ENCODE results near the gene VANGL2.
A peak's percentile ranks its signal among the peaks of the same experiment; 100 is the strongest.

The VANGL2 gene

GRCh38 chr1:160400223-160400645, at the start of gene VANGL2:
TSS of gene VANGL2 (plus strand) at chr1:160400564. CDS start at chr1:160415838, 15,274 bp downstream.
- no peak for FAIRE-seq

DNA sequence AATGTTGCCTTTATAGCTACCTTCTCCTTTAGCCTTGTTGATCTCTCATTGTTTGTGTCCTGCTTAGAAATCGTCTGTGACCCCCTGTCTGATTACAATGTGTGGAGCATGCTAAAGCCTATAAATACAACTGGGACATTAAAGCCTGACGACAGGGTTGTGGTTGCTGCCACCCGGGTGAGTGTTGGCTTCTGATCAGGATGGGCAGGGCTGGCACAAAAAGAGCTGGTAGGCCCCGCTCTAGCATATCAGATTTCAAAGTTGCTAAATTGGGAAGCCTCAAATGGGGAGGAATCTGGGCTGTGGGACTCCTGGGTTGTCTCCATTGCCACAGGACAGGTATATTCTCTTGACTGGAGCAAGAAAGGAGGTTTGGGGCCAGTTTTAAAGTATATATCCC, 48.7 kb upstream of the VANGL2 start:
- FAIRE-seq: no peak

DNA sequence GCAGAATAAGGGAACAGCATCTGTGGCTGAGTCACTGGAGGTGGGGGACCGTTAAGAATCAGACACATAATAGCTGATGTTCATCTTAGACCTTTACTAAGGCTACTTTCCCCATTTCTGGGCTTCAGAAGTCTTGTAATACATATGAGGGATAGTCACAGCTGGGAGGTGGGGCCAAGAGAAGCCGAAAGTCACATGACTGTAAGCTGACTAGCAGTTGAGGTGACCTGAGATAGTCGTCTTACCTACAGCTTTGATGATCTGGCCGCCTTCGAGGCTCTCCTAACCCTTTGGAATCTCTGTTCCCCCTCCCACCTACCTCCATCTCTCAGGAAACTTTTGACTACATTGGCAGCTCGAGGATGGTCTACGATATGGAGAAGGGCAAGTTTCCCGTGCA, 47.8 kb upstream of the VANGL2 start:
- FAIRE-seq: no peak

DNA sequence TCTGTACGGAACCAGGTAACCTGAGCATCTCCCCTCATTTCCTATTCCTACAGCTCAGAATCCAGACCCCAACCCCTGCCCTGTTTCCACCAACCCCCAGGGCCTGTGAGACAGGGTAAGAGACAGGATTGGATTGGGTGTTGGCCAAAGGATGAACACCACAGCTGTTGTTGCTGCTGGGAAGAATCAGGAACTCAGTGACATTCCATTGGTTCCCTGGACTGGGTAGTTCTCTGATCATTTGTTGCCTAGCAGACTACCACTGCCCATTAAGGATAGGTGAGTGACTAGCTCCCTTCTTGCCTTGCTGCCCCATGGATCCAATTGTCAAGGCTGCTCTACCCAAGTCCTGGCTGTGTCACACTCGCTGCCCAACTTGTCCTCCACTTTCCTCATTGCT, 47.1 kb upstream of the VANGL2 start:
- no peak for FAIRE-seq

GRCh38 chr1:160354388-160354985, 45.9 kb upstream of the VANGL2 start:
- peak; percentile 33 for FAIRE-seq

GRCh38 chr1:160357286-160358002, 42.9 kb upstream of the VANGL2 start:
- FAIRE-seq: no peak

GRCh38 chr1:160358073-160358472, 42.3 kb upstream of the VANGL2 start:
- FAIRE-seq: no peak

DNA sequence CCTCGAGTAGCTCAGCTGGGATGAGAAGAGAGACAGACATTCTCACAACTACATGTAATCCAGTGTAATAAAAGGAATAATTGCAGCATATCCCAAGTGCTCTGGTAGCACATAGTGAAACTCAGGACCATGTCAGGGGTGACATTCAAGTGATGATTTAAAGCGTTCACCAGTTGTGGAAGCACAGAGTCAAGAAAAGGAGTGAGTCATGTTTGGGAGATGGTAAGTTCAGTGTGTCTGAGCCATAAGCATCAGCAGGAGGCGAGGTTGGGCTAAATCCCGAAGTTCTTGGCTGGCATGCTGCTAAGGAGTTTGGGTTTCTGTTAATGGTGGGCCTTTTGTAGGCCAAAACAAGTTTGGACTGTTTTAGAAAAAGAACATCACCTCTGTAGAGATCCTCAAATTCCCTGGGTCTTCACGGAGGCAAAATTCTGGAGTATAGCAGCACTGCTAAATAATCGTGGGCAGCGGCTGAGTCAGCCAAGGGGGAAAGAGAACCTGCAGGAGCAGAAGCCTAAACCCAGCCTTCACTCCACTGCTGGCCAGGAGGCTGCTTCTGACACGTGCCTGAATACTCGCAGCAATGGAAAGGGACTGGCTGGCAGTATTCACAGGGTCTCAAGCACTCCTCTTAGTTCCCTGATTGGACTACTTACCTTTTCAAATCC, 40.7 kb upstream of the VANGL2 start:
- FAIRE-seq: no peak

DNA sequence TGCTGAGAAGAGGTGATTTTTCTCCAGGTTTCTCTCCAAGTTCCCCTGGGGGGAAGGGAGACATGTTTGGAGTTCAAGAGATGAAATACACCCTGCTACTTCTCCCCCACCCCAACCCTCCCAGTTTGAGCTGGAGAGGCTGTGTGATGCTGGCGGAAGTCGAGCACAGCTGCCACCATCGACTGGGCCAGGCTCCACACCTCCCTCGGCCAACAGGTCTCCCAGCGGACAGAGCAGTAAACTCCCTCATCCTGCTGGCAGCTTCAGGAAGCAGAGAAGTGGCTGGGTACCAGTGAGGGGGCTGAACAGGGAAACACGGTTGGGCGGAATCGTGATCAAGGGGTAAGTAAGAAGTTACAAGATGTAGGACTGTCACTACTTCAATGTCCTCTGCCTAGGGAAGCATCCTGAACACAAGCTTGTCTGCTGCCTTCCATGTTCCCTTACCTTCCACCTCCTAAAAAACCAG, 40.1 kb upstream of the VANGL2 start:
- FAIRE-seq: no peak

- no peak for FAIRE-seq
These were observed 39.2 kb upstream of the VANGL2 start for GRCh38 chr1:160361199-160361598.

DNA sequence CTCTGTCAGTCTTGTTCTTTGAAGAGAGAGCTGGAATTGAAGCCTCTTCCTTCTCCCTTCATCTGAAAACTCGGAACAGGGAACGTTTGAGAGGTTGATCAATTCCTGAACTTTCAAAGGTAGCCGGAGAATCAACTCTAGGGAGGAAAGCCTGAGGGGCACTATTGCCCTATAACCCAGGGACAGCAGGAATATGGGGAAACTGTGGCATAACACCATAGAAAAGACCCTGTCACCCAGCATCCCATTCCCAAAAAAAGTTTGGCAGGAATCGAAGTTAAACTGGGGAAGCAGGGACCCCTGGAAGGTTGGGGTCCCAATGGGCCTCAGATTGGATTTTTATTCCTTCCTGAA, 38.6 kb upstream of the VANGL2 start:
- no peak for FAIRE-seq

DNA sequence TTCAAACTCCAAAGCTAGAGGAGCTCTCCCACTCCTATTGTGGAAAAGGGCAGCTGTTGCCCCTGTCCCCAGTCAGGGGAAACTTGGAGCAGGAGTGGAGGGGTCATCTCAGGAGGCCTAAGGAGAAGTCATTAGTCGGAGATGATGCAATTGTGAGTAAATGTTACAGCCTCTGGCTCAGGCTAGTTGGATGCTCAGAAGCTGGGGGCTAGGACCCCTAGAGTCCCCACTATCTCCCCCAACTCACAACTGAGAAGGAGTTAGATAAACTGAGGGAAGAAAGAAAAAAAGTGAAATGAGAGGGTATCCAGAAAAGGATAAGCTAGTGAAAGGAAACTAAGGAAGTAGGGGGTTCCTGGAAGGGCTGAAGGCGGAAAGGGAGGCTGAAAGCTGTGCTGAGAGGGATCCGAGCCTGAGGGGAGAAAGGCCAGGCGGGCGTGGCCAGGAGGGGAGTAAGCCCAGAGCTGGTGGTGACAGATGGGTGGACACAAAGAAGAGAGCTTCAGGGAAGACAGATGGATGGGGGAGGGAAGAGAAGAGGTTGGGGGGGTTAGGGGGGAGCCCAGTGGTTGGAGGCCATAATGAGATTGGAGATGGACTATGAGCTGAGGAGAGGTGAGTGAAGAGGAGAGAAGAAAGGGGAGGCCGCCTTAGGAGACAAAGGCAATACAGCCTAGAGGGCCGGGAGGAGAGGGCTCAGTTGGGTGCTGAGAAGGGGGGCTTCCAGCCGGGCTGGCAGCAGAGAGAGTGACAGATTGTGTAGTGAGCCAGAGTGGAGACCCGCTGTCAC, 38.0 kb upstream of the VANGL2 start:
- FAIRE-seq: no peak

DNA sequence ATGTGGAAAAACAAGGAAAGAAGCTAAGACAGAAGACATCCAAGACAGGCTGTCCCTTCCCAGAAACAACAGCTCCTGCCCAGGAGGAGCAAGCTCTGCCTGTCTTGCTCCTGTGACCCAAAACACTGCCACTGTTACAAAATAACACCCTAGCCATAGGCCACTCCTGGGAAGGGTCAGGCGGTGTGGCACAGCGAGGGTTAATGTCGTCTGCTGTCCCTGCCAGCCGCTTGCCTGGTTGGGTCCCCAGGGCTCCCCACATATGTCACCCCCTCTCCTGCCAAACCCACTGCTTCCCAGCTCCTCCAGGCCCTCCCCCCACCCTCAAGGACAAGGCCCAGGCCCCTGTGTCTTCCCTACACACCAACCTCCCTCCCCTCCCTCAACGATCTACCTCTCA, 37.4 kb upstream of the VANGL2 start:
- no peak for FAIRE-seq

DNA sequence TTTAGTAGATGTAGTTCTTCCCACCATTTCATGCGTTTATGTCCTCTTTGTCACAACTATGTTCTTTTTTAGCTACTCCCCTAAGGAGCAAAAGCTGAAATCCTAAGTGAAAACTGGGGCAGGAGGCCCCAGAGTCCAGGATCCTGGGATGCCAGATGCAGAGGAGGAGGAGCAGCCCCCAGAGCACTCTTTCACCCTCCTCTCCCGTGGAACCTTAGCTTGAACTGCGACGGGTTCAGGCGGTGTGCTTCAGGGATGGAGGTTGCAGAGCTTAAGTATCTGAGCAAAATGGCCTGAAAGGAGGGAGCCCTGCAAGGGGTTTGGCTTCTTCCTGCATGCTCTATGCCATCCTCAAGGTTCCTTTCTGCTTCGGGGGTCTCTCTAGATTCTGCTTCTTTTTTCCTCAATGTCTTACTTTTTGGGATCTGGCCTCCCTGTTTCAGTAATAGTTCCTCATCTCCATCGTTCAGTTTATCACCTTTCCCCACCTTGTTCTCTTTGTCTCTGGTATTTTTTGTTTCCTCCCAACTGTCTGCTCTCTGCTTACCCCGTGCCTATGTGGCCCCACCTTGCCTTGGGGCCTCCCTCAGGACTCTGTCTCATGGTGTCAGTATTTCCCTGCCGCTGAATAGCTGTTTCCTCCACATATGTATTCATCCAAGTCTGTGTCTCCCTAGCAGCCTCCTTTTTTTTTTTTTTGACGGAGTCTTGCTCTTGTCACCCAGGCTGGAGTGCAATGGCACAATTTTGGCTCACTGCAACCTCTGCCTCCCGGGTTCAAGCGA, 36.2 kb upstream of the VANGL2 start:
- no peak for FAIRE-seq

GRCh38 chr1:160365325-160365724, 35.0 kb upstream of the VANGL2 start:
- FAIRE-seq: no peak

DNA sequence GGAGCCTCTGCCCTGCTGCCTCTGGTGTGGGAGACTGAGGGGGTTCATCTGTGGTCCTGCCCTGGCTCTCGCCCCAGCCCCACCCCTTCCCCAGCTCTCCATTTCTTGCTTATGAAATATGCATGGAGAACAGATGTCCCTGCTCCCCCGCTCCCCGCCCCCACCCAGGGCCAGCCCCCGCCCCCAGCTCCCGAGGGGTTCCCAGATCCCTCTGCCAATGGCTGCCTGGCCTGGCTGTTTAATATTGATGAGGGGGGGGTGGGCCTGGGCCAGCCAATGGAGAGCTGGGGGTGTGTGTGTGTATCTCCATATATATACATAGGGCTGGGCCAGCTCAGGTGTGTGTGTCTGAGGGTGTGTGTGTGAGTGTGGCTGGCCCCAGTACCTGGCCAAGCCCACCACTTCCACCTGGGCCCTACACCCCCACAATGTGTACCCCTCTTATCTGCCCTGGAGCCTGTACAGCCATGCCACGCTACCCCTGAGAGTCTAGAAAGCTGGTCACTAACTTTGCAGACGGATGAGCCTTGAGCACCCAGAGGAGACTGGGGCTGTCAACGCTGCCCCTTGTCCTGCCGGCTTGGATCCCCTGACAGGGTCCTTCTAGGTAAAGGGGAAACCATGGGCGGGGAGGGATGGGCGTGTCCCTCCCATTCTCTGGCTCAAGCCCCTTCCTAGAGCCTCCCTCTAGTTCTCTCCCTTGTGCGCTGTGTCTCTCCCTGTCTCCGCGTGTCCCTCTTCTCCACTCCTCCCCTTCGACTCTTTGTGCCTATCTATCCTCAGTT, 33.4 kb upstream of the VANGL2 start, which contains the start of gene NHLH1:
Gene NHLH1, plus strand, starts transcription at position 341 of the 785 bp plus-strand sequence. CDS start 3,661 bp downstream, outside the sequence.
- no peak for FAIRE-seq

DNA sequence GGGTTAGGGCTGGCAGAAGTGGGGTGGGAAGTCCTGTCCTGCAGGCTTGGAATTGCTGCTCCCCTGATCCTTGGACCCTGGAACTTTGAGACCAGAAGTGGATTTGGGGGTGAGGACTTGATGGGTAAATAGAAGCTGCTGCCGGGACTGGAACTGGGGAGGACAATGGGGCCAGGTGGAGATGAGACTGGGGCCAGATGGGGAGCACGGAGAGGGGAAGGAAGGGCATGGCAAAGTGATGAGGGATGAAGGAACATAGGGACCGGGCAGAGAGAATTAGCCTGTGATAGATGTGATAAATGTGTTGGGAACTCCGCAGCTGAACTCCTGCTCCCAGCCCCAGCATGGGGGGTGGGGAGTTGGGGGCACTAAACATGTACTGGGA, 32.9 kb upstream of the VANGL2 start:
- no peak for FAIRE-seq

GRCh38 chr1:160367934-160368923, 32.1 kb upstream of the VANGL2 start:
- FAIRE-seq: no peak

- no peak for FAIRE-seq
These were observed 31.3 kb upstream of the VANGL2 start for GRCh38 chr1:160369087-160369486.
